ENCODE data around the gene DHX35.
"Not testable (repeated sequence)": the region's sequence is repeated elsewhere in the genome, so short reads cannot be mapped to it uniquely, and the experiment has no call there.

Gene DHX35

DNA sequence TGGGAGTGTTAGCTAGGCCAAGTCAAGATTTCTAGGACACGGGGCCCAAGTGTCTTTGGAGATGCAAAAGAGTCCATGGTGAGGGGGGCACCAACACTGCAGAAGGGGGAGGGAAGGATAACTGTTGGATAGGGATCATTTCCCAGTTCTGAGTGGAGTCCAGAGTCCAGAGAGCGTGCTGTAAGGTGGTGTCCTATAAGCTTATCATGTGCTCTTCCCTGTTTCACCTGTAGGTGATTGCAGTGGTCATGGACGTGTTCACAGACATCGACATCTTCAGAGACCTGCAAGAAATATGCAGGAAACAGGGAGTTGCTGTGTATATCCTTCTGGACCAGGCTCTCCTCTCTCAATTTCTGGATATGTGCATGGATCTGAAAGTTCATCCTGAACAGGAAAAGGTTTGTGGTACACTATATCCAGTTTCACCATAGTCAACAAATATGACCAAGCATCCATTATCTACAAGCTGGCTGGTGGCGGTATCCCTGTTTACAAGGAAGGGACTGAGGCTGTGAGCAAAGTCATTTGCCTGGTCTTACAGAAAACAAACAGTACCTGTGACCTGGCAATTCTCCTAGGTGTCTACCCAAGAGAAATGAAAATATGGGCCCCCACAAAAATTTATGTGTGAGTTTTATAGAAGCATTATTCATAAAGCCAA, 20.3 kb upstream of the DHX35 start:
- no peak for DNase-seq

- DNase-seq: no peak
Measured at GRCh38 chr20:38945012-38945411, 17.1 kb upstream of the DHX35 start.

- no peak for DNase-seq
Measured at GRCh38 chr20:38946836-38947235, 15.3 kb upstream of the DHX35 start.

DNA sequence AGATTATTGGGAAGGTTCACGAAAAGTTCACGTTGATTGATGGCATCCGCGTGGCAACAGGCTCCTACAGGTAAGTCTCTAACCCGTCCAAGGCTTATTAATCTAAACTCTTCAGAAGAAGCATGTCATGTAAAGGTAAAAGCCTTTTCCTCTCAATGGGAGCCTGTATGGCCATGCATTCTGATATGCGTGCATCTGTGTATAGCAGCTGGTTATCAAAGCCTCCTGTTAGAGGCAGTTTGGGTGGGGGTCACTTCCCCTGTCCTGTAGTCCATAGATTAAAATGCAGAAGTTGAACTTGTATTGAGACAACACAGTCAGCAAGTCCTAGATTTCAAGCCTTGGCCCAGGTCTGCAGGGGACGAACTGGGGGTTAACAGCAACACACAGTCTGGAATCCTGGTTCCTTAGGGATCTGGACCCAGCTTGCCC, 14.2 kb upstream of the DHX35 start:
- no peak for DNase-seq

GRCh38 chr20:38950254-38950653, 11.9 kb upstream of the DHX35 start:
- DNase-seq: no peak

DNA sequence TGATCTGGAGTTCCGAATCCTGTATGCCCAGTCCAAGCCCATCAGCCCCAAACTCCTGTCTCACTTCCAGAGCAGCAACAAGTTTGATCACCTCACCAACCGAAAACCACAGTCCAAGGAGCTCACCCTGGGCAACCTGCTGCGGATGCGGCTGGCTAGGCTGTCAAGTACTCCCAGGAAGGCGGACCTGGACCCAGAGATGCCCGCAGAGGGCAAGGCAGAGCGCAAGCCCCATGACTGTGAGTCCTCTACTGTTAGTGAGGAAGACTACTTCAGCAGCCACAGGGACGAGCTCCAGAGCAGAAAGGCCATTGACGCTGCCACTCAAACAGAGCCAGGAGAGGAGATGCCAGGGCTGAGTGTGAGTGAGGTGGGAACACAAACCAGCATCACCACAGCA, 10.5 kb upstream of the DHX35 start:
- DNase-seq: no peak

DNA sequence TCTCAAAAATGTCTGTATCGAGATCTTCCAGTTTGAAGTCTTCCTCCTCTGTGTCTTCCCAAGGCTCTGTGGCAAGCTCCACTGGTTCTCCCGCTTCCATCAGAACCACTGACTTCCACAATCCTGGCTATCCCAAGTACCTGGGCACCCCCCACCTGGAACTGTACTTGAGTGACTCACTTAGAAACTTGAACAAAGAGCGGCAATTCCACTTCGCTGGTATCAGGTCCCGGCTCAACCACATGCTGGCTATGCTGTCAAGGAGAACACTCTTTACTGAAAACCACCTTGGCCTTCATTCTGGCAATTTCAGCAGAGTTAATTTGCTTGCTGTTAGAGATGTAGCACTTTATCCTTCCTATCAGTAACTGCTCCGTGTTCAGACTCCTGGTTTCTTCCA, 10.0 kb upstream of the DHX35 start:
- no peak for DNase-seq

GRCh38 chr20:38953630-38954340, 8.4 kb upstream of the DHX35 start:
- no peak for DNase-seq

DNA sequence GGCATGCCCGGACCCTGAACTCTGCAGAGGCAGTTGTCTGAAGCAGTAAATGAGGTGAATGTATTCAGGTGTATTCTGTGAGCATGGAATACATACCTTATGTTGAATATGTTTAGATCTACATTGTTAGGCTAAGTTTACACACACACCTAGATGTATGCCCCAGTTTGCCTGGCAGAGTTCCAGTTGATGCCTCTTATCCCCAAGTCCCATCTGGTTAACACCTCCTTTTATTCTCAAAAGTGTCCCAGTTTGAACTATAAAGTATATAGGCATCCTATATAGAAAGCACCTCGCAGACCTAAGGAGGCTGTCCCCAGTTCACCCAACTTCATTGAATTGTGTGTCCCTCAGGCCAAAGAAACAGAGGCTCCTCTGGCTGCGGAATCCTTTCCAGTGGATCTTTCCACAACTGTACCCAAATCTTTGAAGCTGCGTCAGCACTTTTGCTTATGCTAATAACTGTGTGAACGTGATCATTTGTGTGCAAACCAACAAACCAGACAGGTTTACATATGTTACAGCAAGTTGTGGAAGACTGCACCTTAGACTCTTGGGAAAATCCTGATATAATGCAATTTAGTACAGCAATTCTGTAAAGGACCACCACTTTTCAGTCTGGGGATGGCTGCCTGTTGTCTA, 4.8 kb upstream of the DHX35 start:
- no peak for DNase-seq

GRCh38 chr20:38957915-38958485, 4.1 kb upstream of the DHX35 start:
- no peak for DNase-seq

DNA sequence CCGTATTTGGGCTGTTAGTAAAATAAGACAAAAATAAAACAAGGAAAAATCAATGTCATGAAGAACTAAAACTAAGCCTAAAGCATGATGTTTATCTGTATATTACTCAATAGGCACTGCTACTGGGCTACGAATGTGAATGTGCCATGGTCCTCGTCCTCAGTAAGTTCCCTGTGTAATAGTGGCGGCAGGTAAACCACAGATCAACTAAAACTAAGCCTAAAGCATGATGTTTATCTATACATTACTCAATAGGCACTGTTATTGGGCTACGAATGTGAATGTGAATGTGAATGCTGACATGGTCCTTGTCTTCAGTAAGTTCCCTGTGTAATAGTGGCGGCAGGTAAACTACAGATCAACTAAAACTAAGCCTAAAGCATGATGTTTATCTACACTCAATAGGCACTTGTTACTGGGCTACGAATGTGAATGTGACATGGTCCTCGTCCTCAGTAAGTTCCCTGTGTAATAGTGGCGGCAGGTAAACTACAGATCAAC, 1.9 kb upstream of the DHX35 start:
- DNase-seq: not testable (repeated sequence)

- DNase-seq: peak; percentile 57
Measured at GRCh38 chr20:38961530-38962043, 557 bp upstream of the DHX35 start.

DNA sequence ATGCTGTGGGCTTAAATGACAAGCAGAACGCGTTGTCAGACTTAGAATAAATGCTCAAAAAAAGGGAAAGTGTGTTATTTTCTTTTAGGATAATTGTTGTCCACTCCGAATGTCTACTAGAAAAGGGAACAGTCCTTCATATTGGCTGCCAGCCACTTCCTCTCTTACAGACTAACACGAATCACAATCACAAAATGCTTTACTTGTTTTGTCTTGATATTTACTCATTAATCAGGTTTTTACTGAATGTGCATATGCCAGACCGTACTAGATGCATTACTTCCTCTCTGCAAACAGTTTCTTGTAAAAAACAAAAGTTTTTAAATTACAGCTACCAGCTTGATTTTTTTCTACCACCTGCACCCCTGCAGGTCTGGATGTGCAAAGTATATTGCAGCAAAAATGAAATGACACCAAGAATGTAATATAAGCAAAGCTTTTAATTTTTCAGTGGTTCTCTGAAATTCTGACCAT, 821 bp downstream of the DHX35 start:
- DNase-seq: no peak

GRCh38 chr20:38963745-38964144, 1.6 kb downstream of the DHX35 start:
- no peak for DNase-seq

DNA sequence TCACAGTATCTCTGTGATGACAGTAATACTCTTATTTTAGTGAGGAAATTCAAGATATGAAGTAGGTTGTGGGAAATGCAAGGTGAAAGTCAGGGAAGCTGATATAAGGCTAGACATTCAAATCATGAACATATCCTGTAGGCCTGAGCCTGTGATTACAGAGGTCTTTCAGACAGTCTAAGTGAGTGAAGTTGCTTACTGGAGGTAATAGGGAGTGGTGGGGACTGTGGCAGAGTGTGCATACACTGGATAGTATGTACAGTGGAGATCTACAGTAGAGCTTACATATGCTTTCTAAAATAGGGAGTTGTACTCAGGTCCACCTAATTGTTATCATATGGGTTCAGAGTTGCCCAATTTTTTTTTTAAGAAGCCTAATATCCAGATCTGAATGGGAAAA, 3.1 kb downstream of the DHX35 start:
- DNase-seq: no peak

DNA sequence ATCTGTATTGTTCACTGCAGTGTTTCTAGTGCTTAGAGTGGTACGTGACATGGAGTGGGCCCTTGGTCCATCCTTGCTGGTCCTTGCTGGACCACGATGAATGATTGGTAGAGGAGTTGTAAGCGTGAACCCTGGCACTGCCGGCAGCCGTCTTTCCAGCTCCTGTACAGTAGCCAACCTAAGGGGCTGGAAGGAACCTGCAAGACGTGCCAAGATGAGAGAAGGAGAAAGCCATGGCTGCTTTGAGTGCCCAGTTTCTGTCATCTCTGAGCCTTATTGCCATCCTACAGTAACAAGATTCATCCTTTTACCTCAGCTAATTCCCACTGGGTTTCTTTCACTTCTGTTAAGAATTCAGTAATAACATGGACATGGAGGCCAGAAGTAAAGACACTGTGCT, 5.9 kb downstream of the DHX35 start:
- no peak for DNase-seq

DNA sequence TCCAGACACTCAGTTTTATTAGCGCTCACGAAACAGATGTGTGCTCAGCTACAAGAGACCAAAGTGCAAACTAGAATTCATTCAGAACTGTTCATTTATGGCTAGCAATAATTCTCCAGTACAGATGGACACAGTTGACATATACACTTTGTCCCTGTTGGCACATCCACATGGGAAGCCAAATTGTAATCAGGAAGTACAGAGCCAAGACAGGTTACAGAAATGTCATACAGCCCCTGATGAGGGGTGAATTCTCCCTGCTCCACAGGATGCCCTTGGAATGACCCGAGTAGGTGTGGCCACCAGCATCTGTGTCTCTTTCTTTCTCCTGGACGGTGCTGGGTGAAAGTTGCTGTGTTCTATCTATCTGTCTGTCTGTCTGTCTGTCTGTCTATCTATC, 7.6 kb downstream of the DHX35 start:
- no peak for DNase-seq

DNA sequence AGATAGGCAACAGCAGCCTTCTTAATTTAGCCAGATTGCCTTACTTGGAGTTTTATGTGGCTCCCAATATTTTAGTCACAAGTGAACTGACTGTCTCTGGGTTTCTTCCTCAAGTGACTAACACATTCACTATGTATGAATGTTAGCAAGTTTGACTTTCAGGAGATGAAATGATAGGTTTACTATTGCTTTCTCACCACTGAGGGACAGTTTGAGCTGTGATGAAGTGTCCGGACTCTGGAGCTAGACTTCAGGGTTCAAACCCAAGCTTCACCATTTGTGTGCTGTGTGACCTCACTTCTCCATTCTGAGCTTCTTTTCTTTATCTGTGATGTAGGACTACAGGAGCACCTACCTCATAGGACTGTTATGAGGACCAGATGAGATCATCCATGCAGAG, 8.2 kb downstream of the DHX35 start:
- DNase-seq: no peak

- no peak for DNase-seq
Measured at GRCh38 chr20:38973107-38973506, 11.0 kb downstream of the DHX35 start.

- DNase-seq: no peak
Measured at GRCh38 chr20:38973645-38974044, 11.5 kb downstream of the DHX35 start.

DNA sequence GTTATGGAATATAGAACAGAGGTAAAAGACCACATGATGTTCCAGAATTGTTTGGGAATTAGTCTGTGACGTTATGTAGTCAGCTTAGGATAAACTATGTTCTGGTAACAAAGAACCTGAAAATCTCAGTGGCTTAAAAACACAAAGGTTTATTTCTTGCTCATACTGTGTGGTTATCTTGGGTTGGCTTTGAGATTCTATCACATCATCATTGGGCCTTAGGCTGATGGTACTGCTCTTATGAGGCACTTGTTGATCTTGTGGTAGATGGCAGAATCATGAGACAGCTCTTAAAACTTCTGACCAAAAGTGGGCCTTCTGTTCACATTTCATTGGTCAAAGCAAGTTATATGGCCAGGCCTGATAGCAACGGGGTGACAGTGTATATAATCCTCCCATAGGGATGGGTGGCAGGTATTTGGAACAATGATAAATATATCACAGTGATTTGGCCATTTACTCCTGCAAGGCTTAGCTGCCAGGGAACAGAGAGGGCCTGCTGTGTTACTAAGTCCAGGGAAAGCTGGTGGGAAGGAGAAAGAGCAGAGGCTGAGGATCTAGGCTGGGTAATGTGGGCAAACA, 13.5 kb downstream of the DHX35 start:
- no peak for DNase-seq

- DNase-seq: no peak
Measured at GRCh38 chr20:38979434-38979833, 17.3 kb downstream of the DHX35 start.

- no peak for DNase-seq
Measured at GRCh38 chr20:38979842-38980241, 17.7 kb downstream of the DHX35 start.

Data from stimulated activated CD8-positive, alpha-beta memory T cell treated with anti-CD3 and anti-CD28 coated beads, Interleukin-4, amount 100 ng/mL, for 48 hours (primary cell).